T-helper 1 cell (primary cell): ENCODE measurements around the gene VSNL1.

Source experiments
- DNase-seq, 5 donors: peaks; one replicate each; pipeline ENCODE4 v3.0.0-alpha.2; 2012 to 2020

The VSNL1 gene

DNA sequence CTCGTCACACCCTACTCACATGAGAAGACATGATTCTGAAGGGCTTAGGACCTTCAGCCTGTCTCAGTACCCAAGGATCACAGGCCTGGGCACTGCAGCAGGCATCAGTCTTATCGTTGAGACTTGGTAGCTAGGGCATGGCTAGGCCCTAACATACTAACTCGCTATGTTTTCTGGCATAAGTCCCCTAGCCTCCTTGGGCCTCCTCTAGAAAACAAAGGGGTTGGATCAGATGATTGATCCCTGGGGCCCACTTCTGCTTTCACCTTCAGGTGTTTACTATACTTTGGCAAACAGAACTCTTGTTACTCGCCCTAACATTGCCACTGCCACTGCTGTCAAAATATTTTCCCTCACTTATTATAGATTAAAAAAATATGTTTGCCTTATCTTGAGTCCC lies 44.2 kb downstream of the VSNL1 start:
- DNase-seq: no peak

- no peak for DNase-seq
Observed at GRCh38 chr2:17587469-17587868, 47.0 kb downstream of the VSNL1 start.

DNA sequence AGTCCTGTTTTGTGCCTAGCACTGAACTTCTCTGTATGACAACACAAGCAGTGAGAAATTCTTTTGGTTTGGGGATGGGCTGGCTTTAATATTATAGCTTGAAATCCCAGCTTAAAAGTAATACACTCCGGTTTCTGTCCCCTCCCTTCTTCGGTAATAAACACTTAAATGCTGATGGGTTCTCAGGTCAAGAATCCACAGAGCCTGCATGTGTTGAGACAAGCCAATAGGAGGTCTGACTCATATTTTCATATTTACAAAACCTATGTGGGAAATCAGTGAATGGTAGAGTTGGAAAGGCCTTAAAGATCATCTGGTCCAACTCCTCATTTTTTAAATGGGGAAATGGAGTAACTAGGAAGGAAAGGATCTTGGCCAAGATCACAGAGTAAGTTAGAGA lies 47.5 kb downstream of the VSNL1 start:
- DNase-seq: no peak

GRCh38 chr2:17589406-17590035 lies 49.0 kb downstream of the VSNL1 start:
- DNase-seq: no peak

DNA sequence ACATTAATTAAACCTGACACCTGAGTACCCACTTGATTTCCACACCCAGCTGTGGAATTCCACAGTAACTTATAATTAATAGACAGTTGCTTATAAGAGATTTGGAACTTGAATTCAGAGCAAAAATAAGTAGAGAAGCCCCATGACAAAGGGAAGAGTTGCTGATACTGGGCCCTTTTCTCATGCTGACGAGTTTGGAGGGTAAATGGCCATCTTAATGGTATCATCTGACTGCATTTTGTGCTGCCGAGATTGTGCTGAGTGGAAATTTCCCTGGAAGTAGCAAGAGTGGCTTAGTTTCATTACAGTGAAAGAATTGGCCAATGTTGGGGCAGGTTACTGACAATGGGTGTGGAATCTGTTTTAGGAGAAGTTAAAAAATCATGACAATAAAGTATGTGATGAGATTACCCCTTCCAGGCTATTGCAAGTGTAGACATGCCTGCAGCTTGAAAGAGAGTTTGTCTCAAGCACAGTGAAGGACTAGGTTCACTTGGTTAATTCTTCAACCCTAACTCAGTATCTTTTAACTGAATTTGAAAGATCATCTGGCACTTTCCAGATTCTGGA lies 49.9 kb downstream of the VSNL1 start:
- DNase-seq: no peak

- no peak for DNase-seq
Observed at GRCh38 chr2:17591846-17592245, 51.4 kb downstream of the VSNL1 start.

DNA sequence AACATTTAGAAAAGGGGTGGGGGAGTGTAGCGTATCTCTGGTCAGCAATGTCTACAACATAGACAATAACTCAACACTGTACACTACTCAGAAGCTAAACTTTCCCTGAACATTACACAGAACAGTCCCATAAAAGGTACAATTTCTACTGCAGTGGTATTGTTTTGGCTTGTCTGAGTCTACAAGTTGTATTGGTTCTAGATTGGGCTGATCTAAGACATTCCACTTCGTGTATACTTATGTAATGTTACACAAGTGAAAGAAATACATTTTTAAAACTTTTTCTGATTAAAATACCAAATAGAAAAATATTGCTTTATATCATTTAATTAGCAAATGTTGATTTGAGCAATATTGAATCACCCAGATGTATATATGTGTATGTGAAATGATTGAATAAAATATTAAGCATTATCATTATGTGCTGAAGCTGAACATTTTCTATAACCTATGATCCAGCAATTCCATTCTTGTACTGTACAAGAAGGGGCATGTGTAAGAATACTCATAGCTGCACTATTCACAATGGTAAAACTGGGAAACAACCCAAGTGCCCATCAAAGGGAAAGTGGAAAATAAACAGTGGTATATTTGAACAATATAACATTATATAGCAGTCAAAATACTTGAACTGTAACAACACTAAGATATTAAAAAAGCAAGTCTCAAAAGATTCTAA lies 52.4 kb downstream of the VSNL1 start:
- DNase-seq: no peak

DNA sequence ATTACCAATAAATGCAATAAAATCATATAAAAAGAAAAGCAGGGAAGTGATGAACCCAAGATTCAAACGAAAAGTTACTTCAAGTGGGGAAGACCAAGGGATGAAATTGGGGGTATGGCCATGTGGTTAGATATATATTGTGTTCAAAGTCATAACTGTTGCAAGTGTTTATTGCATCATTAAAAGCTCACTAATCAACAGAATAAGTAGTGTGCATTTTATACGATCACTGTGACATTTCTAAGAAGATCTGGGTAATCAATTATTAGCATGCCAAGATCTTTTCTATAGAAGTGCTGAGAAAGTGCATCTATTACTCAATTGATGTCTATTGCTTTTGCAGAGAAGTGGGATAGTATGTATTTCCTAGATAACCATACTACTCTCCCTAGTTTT lies 52.9 kb downstream of the VSNL1 start:
- DNase-seq: no peak

- DNase-seq: no peak
Observed at GRCh38 chr2:17593841-17594491, 53.5 kb downstream of the VSNL1 start.

DNA sequence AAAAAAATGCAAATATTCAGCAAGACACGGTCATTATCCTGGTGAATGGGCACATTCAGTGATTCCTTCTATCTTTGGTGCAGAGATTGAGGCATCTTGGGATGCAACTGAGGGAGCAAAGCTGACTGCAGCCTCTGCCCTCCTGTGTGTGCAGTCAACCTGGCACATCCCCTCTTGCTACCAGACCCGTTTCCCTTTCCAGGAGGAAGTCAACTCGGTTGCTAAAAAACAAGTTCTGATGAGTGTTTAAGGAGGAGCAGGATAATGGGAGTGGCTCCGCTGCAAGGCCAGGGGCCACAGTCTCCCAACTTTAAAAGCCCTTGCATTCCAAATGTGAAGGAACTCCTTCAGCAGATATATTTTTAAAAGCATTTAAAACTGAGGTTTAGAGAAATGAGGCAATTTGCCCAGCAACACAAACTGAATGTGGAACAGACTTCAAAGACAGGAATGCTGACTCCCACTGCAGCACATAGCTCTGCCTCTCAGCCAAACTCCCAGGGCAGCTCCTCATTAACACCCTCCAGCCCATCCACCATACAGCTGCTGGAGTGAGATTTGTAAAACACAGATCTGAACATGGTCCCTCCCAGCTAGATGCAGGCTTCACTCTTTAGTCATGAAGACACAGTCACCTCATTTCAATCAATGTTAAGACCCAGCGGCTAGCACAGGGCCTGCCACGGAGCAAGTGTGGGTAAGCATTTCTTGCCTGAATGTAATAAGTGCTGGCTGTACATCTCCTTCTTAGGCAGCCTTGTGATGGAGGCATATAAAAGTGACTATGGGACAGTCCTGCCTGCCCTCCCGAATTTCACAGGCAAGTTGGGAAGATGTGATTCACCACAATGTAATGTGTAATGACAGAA lies 54.3 kb downstream of the VSNL1 start:
- no peak for DNase-seq

GRCh38 chr2:17599617-17600016 lies 59.1 kb downstream of the VSNL1 start:
- no peak for DNase-seq

- DNase-seq: no peak
Observed at GRCh38 chr2:17600556-17601204, 60.2 kb downstream of the VSNL1 start.

GRCh38 chr2:17604050-17604449 lies 63.6 kb downstream of the VSNL1 start:
- DNase-seq: no peak

DNA sequence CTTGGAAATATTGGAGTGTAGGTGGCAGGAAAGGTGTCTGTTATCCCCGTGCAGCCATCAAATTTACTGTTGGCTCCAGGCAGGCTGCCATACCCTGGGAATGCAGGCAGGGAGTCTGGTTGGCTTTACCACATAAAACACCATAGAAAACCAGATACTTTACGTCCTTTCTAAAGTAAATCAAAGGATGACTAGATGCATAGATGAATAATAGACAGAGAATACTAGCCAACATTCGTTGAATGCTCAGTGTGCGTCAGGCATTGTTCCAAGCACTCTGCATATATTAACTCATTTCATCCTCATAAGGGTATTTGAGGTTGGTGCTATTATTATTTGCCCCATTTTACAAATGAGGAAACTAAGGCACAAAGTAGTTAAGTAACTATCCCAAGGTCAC lies 65.2 kb downstream of the VSNL1 start:
- DNase-seq: no peak

DNA sequence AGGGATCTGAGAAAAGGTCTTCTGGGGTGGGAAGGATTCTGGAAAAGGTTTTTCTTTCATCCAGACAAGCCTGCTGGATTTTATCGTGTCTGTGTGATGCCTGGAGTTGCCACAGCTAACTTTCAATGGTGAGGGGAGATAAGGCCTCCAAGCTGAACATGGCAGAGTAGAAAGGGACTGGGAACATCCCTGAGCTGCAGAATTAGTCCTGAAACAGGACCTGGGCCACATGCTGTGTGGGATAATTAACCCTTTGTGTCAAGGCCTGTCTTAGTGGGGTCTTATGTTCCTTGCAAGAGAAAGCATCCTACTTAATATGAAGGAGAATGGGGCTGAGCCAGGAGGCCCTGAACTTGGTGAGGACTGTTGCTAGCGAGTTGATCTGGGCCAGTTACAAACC lies 66.4 kb downstream of the VSNL1 start:
- no peak for DNase-seq

DNA sequence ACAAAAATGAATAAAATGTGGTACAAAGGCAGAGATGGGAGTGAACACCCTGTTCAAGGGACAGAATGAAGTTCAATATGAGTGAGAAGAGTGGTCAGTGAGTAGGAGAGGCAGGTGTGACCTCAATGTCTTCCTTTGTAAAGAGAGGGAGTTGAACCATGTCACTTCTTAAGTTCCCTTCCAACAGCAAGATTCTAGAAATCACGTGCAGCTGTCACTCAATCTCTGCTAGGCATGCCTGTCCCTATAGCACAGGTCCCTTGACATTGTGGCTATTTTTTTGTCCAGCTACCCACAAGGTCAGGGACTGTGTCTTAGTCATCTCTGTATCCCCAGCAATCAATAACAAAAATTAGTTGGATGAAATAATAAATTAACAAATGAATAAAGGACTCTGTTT lies 66.9 kb downstream of the VSNL1 start:
- DNase-seq: no peak

DNA sequence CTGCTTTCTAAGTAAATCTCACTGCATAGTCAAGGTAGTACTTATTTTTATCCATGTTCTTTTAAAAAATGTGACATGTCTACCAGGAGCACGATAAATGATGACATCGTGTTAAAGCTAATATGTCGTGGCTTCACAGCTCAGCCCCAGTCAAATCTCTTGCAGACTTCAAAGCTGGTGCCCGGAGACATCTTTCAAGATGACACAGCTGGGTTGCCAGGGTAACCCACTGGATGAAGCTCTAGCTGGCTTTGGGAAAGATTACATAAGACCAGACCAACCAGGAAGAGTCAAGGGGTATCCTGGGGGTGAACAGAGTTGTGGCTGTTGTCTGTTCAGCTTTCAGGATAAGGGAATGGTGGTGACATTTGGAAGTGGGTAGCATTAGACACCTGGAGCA lies 67.8 kb downstream of the VSNL1 start:
- no peak for DNase-seq

- DNase-seq: no peak
Observed at GRCh38 chr2:17610521-17610920, 70.0 kb downstream of the VSNL1 start.

DNA sequence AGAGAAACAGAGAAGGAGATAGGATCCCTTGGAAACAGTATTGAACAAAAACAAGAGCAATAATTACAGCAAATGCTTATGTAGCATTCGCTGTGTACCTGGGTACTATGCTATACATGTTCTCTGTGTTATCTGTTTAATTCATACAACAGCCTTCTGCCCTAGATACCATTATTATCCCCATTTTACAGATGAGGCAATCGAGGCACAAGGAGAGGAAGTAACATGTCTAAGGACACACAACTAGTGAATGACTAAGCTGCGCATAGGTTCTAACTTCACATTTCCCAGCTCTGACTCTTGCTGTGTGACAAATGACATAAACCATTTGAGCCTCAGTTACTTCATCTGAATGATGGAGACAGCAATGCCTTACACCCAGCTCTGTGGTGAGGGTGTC lies 70.5 kb downstream of the VSNL1 start:
- no peak for DNase-seq

- no peak for DNase-seq
Observed at GRCh38 chr2:17614174-17614930, 73.9 kb downstream of the VSNL1 start.

DNA sequence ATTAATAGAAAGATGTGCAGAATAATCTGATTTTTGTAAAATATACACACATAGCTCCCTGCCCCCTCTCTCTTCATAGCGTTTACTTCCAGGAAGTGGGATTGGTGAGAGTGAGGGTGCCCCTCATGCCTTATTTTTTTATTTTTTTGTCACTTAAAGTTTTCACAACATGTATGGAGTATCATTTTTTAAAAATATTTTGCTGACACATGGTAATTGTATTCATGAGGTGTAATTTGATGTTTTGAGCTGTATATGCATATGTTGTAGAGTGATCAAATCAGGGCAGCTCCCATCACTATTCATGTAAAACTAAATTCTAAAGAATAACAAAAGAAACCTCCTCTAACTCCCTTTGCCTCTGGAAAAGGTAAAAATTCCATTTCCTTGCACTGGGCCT lies 74.7 kb downstream of the VSNL1 start:
- no peak for DNase-seq
